Stimulated activated CD8-positive, alpha-beta memory T cell treated with anti-CD3 and anti-CD28 coated beads, Interleukin-15, amount 100 ng/mL, for 24 hours (primary cell): Measurements from ENCODE around the gene GAS7.

ENCODE experiments used
- DNase-seq: peaks from one replicate; pipeline ENCODE4 v3.0.0-alpha.2; 2020; ENCODE audit warnings: low read depth

GAS7 gene

DNA sequence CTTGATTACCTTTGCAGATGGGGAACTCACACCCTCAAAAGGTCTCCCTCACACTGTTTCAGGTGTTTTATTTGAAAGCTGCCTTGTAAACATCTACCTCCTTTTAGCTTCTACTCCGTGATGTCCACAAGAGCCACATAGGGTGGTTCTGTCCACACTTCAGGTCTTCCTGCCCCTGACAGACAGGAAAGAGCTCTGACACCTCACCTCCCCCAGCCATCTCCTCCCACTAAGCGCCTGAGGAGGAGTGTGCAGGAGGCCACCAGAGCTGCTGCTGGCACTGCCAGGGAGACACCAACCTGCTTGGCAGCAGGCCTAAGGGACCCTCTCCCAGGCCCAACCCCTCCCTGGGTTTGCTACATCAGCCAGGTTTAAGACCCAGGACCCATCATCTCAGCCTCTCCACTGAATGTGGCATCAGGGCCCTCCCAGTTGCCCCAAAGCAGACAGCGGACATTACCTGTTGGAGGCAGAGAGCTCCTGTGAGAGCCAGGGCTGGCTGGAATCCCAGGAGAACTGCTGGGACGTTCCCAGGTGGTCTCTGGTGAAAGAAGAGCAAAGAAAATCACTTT, 217.0 kb downstream of the GAS7 start:
- no peak for DNase-seq

DNA sequence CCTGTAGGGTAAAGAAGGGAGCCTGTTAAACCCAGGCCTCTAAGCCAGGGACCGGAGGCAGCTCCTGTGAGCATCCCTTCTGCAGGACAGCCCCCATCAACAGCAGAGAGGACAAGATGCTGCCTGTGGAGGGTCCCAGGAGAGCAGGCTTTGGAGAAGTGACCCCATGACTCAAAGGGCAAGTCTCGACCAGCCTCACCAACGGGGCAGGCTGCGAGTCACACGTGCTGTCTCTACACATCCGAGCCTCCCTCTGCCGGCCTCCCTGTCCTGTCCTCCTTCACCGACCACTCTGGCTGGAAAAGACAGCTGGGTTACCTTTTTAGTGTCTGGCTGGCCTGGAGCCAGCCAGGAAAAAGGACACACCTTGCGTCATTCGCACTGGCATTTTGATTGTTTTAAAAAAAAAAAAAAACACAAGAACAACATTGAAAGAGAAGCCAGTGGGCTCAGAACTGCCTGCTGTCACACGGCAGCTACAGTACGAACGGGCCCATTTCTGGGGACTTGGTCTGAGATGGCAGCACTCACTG, 218.9 kb downstream of the GAS7 start:
- DNase-seq: no peak

DNA sequence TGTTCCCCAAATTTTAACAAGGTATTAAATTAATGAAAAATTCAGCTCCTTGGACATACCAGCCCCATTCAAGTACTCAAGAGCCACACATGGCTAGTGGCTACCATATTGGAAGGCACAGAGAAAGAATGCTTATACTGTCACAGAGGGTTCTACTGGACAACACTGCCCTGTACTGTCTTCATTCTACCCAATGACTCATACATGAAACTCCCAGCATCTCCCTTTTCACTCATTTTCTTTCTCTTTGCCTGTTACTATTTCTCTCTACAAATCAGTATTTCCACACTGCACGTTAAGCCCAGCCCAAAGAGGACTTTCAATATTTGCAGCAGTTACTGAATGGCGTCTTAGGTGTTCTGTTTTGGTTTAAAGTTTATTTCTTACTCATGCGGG, 221.2 kb downstream of the GAS7 start:
- DNase-seq: no peak

DNA sequence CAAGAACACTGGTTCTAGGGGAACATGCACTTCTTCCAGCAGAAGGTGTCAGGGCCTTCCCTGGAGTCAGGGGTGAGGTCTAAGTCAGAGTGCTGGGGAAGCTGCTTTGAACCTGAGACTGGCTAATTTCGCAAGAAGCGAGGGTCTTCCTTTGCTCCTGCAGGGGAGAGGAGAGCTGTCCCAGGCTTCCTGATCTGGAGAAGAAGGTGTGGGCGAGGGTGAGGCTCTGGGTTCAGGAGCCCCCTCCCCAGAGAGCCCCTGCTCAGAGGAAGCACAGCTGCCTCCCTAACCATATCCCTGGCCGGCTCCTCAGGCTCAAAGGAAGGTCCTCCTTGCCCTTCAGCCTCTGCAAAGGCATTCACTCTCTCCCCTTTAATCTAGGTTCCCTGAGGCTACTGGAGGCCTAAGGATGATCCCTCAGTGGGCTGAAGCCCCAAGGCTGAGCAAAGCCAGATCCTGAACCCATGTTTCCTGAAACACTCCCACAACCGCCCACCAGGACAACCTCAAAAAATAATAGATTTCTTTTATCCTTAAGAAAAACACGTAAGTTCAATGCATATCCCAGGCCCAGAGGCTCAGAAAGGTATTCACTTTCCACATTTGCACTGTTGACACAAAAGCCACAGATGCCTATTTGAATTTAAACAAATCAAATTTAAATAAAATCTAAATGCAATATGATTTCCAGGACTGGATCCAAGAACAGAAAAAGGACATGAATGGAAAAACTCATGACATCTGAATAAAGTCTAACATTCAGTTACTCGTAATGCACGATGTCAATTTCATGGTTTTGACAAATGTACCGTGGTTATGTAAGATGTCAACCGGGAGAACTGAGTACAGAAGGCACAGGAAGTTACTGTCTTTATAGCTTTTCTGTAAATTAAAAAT, 221.9 kb downstream of the GAS7 start:
- DNase-seq: no peak

DNA sequence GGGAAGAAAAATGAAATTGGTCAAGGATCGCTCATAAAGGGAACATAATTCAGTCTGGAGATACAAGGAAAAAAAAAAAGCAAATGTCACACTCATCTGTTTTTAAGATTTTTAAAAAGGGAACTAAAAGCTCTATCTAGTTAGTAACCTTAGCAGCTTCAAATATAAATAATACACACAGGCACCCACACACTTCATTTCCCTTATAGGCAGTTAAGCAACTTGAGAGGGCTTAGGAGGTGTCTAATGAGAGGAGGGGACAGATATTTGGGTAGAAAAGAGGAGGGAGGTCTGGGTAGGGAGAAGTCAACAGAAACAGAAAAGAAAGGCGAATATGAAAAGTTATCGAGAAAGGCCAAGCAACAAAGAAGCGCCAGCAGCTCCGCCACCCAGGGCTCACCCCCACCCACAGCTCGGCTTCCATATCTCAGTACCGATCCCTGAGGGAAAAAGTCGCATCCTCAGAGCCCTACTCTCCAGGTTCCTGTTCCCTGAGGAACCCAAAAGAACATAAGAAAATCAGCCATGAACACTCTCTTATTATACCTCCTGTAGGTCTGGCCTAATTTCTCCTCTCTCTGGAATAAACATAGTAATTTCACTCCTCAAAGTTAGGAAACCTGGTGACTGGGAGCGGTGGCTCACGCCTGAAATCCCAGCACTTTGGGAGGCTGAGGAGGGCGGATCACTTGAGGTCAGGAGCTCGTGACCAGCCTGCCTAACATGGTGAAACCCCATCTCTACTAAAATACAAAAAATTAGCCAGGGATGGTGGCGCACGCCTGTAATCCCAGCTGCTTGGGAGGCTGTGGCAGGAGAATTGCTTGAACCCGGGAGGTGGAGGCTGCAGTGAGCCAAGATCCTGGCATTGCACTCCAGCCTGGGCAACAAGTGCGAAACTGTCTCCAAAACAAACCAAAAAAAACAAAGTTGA, 223.7 kb downstream of the GAS7 start:
- DNase-seq: no peak

- no peak for DNase-seq
Observed at GRCh38 chr17:9973669-9974447, 224.5 kb downstream of the GAS7 start.

GRCh38 chr17:9971991-9972390, 226.4 kb downstream of the GAS7 start:
- no peak for DNase-seq

DNA sequence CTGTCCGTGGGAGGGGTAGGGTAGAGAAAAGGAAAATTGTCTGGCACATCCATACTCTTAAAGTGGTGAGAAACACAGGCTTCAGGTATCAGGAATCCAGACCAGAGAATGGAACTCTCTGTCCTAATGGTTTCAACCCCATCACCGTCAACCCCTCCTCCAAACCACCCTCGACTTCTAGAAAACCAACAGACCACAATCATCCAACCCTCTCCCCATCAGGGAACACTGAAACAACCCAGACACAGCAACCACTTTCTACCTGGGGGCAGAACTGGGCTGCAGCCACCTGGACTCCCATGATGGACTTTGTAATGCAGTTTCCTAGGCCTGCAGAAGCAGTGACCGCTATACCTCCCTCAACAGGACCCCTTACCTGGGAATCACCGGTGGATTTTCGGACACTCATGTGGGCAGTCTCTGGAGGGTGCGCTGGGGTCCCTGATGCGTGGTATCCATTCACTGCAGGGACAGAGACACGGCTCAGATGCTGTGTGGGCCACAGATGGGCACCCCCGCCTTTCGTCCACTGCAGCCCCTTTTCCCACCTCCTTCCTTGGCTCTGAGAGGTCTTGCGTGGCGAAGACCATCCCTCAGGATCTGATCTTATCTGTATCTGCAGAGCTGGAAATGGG, 229.0 kb downstream of the GAS7 start:
- DNase-seq: no peak

GRCh38 chr17:9968881-9969280, 229.5 kb downstream of the GAS7 start:
- DNase-seq: no peak

DNA sequence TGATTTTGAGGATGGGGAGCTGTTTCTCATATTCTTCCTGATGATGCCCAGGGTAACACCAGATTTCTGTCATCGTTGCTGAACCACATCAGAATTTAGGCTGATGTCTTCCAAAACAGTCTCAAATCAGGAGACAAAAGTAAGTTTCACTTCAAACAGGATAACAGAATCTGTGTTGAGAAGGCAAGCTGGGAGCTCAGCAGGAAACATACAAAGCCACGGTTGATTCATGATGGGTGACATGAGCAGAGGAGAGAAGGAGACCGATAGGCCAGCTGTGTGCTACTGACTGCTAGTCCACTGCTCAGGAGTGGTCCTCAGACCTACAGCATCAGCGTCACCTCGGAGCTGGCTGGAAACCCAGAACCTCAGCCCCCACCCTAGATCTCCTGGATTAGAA, 230.4 kb downstream of the GAS7 start:
- no peak for DNase-seq

DNA sequence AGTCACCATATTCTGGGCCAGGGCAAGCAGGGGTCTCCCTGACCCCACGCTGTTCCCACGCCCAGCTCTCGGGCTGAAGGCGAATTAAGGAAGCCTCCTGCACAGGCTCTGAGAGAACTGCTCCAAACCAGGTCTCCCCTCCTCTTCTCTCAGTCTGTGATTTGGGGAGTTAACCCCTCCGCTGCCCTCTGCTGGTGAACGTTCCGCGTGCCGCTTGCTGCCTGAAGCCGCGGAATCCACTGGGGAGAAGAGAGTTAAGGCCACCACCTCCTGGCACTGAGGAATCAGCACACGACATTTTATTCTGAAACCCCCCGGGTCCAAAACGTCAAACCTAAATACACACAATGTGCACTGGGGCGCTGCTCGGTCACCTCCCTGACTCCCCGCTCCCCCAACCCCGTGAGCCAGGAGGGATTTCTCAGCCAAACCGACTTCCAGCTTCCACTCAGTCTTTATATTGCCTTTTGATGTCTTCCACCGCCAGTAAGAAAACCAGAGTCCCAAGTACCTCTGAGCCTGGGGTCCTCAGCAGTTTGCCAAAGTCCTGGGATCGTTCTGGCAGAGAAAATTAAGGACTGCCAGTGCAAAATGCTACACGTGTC, 238.9 kb downstream of the GAS7 start:
- DNase-seq: no peak

DNA sequence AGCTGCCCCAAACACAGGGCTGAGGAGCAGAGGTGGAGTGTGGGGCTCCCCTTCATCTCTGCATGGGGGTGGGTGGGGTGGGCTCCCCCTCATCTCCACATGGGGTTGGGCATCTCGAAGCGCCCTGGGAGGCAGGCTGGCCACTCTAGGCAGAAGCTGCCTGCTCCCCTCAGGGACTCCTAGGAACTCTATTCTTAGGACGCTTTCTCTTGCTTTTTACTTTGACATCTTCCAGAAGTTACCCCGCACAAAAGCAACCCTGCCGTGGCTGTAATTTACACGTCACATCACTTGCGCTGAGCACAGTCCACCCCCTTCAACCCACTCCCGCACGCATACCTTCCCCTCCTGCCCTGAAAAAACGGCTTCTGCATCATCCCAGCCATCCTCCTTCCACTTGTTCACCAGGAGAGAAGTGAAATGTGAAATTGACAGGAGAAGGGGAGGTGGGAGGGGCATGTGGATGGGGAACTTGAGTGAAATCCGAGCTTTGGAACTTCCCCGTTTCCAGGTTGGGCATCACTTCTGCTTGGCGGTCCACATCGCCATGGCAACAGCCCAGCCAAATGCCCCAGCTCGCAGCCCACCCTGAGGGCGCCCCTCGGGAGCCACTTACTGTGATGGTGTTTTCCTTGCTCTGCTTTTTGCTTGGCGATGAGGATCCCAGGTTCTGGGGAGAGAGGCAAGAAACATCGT, 239.7 kb downstream of the GAS7 start:
- no peak for DNase-seq

GRCh38 chr17:9957244-9957643, 241.2 kb downstream of the GAS7 start:
- DNase-seq: no peak

- no peak for DNase-seq
Observed at GRCh38 chr17:9956474-9957131, 241.8 kb downstream of the GAS7 start.

- DNase-seq: no peak
Observed at GRCh38 chr17:9953492-9953891, 244.9 kb downstream of the GAS7 start.

DNA sequence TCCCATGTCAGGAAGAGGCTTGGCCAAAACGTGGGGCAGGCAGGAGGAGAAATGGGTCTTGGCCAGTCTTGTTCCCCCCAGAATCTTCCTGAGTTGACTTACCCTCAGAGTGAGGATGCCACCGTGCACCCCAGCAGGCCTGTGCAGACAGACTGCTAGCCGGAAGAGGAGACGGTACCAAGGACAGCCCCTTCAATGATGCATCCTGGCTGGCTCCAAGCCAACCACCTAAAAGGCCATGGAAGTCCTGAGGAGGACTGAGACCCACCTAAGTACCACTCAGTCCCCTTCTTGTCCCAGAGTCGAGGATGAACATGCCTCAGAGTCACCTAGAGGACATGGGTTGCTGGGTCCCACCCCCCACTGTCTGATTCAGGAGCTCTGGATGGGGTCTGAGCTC, 246.6 kb downstream of the GAS7 start:
- no peak for DNase-seq

DNA sequence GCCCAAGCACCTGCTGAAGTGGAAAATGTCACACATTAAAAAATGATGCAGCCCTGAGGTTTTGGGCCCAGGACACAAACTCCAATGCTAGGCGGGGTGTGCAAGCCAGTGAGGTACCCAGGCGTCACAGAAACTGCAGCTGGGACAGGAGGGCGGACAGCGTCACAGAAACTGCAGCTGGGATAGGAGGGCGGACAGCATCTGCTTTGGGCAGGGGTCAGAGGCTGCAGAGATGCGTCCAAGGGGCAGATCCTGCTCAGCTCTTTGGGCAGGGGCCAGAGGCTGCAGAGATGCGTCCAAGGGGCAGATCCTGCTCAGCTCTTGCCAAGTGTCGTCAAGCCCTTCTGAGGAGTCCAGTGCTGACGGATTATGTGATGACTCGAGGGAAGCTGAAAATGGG, 249.5 kb downstream of the GAS7 start:
- DNase-seq: no peak

- no peak for DNase-seq
Observed at GRCh38 chr17:9944704-9945103, 253.7 kb downstream of the GAS7 start.

GRCh38 chr17:9943343-9943742, 255.1 kb downstream of the GAS7 start:
- DNase-seq: no peak

GRCh38 chr17:9942885-9943284, 255.5 kb downstream of the GAS7 start:
- no peak for DNase-seq
